ENCODE measurements around the gene KIF26A. TPM values are rescaled to one million over a fixed set of nuclear protein-coding genes. Genes with fewer than 3 reads are reported as not detected.

KIF26A gene
- total RNA-seq, 1 donor from 2014 or later: 20.0 TPM

- peaks cover 8% of the 10 kb centered on the region for H3K4me1 Mint-ChIP-seq
Measured at GRCh38 chr14:104187121-104187889, 48.9 kb downstream of the KIF26A start.

GRCh38 chr14:104187931-104188726 is 49.7 kb downstream of the KIF26A start:
- no peaks in the 10 kb centered on the region for H3K9me3 Mint-ChIP-seq

More at GRCh38 chr14:104187121-104187889, 48.9 kb downstream of the KIF26A start:
- H3K9me3 Mint-ChIP-seq: no peaks in the 10 kb centered on the region
- H3K27ac Mint-ChIP-seq: no peak overlapping the region
- no peak overlapping the region for H3K4me3 Mint-ChIP-seq
- DNase-seq (ENCODE audit: low spot score in 2 of 2, unreplicated experiment in 2 of 2): no peak
- no peak for TF ChIP-seq CTCF (IDR thresholded peaks at IDR 0.05; ENCODE audit: unreplicated experiment)
- H3K27me3 Mint-ChIP-seq (ENCODE audit: low read depth): no peaks in the 10 kb centered on the region
- H3K36me3 Mint-ChIP-seq: no peaks in the 10 kb centered on the region

GRCh38 chr14:104188727-104189400 is 50.5 kb downstream of the KIF26A start:
- Mint-ChIP-seq H3K27ac (no peak overlapping the region), H3K27me3 (ENCODE audit: low read depth) (no peaks in the 10 kb centered on the region), H3K4me3 (no peak overlapping the region), H3K36me3 (no peaks in the 10 kb centered on the region), H3K9me3 (no peaks in the 10 kb centered on the region), H3K4me1 (peaks cover 8% of the 10 kb centered on the region)
- no peak for TF ChIP-seq CTCF (IDR thresholded peaks at IDR 0.05; ENCODE audit: unreplicated experiment)
- DNase-seq (ENCODE audit: low spot score in 2 of 2, unreplicated experiment in 2 of 2): no peak

More at GRCh38 chr14:104187931-104188726, 49.7 kb downstream of the KIF26A start:
- no peaks in the 10 kb centered on the region for H3K27me3 Mint-ChIP-seq (ENCODE audit: low read depth)
- no peak overlapping the region for H3K27ac Mint-ChIP-seq
- no peaks in the 10 kb centered on the region for H3K36me3 Mint-ChIP-seq
- no peak overlapping the region for H3K4me3 Mint-ChIP-seq
- no peak for DNase-seq (ENCODE audit: low spot score in 2 of 2, unreplicated experiment in 2 of 2)
- peaks cover 8% of the 10 kb centered on the region for H3K4me1 Mint-ChIP-seq
- no peak for TF ChIP-seq CTCF (IDR thresholded peaks at IDR 0.05; ENCODE audit: unreplicated experiment)

- no peaks in the 10 kb centered on the region for H3K36me3 Mint-ChIP-seq
Measured at GRCh38 chr14:104189629-104190335, 51.4 kb downstream of the KIF26A start.

More at GRCh38 chr14:104189629-104190335, 51.4 kb downstream of the KIF26A start:
- Mint-ChIP-seq H3K9me3 (no peaks in the 10 kb centered on the region), H3K4me3 (no peak overlapping the region), H3K27ac (no peak overlapping the region), H3K4me1 (peaks cover 6% of the 10 kb centered on the region), H3K27me3 (ENCODE audit: low read depth) (peaks cover 4% of the 10 kb centered on the region)
- DNase-seq (ENCODE audit: low spot score in 2 of 2, unreplicated experiment in 2 of 2): no peak
- TF ChIP-seq CTCF (IDR thresholded peaks at IDR 0.05; ENCODE audit: unreplicated experiment): no peak
